Bone marrow (tissue), 2 donors: ENCODE results near the gene LRP1B.

Experiments
- DNase-seq, 2 donors: peaks; one replicate each; lab custom pipeline; 2025; lab: John Stamatoyannopoulos, UW

The LRP1B gene

GRCh38 chr2:140843186-140843585, 1287.6 kb downstream of the LRP1B start:
- DNase-seq, result no peak

DNA sequence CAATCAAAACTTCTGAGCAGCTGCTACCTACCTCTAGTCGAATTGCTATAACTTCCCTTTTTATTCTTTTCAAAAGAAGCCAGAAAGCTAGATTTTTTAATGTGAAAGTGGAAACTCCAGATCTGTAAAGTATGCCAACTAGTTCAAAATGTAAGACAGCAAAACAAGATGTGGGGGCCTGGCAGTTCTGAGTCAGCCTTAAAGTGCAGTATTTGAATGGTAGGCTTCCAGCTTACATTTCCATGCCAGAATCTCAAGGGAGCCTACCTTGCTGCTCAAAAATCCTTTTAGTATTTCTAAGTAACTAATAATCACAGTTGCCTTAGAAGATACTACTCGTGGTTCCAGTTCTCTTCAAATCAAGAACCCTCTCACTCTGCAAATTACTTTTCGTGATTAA, 1288.7 kb downstream of the LRP1B start:
- no peak for DNase-seq

GRCh38 chr2:140841141-140841540, 1289.7 kb downstream of the LRP1B start:
- DNase-seq, result no peak

- DNase-seq, result no peak
Observed at GRCh38 chr2:140836826-140837225, 1294.0 kb downstream of the LRP1B start.

DNA sequence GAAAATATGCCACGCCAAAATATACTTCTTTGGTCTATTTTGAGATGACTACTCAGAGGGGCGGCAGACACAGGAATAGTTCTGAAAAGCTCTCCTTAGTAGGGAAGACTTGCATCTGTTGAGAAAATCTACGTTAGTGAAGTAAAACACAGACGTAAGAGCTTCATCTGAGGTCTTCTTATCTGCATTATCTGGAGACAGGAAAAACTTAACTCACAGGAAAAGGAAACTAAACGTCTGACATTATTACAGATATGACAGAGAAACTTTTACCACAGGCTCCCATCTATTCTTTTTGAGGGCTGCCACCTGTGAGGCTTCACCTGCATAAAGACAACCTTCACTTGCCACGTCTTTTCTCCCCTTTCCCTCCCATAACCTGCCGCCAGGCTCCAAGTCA, 1295.7 kb downstream of the LRP1B start:
- no peak for DNase-seq

- DNase-seq, result no peak
Observed at GRCh38 chr2:140814141-140814540, 1316.7 kb downstream of the LRP1B start.

GRCh38 chr2:140808820-140809219, 1322.0 kb downstream of the LRP1B start:
- no peak for DNase-seq

GRCh38 chr2:140808211-140808610, 1322.6 kb downstream of the LRP1B start:
- DNase-seq, result no peak

GRCh38 chr2:140804700-140805260, 1326.0 kb downstream of the LRP1B start:
- DNase-seq, result no peak

DNA sequence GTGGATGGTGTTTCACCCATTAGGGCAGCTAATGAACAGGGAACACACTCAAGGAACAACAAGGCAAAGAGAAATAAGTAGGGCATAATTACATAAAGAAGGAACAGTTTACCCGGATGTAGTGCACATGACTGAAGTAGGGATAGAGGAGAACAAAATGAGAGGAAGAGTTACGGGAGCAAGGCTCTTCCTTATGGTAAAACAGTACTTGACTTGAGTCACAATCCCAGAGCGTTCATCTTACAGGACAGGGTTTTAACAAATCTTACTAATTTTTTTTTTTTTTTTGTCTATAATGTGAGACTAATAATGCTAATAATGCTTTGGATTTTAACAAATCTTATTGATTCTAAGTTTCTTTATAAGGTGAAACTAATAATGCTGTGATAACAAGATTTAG, 1329.5 kb downstream of the LRP1B start:
- DNase-seq, result no peak

DNA sequence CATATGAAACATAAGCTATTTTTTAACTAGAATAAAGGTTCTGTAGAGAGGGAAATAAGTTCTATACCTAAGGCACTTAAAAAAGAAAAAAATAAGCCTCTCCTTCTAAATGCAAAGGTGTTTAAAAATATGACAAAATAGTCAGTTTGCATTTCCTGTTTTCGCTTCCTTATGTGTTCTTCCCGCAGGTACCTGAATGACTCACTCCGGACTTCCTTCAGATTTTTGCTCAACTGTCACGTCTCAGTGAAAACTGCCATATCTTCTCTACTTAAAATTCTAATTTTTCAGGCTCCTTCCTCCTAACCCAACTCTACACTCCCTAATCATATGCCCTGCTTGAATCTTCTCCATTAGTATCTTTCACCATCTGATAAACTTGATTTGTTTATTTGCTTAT, 1333.1 kb downstream of the LRP1B start:
- no peak for DNase-seq

DNA sequence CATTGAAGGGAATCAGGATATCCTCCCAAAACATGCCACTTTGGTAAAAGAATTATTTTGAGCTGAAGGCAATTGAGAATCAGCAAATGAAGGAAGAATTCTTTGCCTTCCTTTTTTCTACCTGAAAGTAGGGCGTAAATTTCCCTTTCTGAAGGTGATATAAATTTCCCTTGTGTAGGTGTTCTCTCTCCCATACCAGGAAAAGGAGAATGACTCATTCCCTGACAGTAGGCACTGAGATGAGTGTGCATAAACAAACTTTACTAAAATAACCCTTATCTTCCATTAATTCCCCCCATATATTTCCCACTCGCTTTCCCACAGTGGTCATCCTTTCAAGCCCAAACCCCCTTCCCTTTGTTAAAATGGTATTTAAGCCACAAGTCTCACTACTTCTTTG, 1339.0 kb downstream of the LRP1B start:
- no peak for DNase-seq

DNA sequence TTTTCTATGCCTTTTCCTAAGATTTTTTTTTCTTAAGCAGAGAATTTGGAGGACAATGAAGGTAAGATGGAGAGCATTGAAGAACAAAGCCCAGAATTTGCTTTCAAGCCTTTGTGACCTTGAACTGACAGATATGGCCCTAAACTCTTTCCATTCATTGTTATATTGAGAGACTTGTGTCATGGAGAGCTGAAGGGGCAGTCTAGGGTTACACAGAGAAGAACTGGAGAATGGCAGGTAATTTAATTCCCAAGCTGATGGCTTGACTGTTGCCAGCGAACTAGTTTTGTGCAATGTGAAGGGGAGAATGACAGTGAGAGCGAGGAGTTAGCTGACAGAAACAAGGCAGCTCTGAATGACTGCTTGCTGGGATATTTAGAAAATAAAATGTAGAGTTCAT, 1344.2 kb downstream of the LRP1B start:
- DNase-seq, result no peak

DNA sequence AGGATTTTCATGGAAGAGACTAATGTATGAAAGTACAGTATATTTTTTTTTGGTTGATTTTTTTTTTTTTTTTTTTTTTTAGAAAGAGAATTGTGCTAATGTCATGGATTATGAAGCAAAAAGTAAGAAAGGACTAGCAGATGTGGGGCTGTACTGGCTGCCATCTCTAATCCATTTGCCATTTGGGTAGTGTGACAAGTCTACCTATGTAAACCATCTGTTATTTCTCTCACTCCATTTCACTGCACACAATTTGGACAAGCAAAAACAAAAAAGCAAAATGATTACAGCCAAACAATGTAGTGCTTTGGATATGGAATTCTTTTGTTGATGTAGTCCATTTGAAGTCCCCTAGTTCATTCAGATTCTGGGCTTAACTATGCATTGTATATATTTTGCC, 1355.4 kb downstream of the LRP1B start:
- no peak for DNase-seq

DNA sequence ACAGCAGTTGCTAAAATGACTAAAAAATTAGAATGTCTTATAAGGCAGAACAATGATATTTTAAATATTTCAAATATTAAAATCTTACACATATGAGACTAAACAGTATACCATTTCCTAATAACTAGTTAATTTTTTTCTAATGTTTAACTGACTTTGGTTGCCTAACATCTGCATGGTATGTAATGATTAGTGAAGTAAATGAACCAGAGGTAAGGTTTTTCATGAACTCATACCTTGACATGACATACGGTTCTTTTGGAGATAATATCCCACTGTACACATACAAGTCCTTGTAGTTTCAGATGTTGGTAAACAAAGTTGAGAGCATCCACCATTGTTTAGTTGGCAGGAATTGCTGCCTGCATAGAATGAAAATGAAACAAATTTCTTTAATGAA, 1360.2 kb downstream of the LRP1B start:
- no peak for DNase-seq

DNA sequence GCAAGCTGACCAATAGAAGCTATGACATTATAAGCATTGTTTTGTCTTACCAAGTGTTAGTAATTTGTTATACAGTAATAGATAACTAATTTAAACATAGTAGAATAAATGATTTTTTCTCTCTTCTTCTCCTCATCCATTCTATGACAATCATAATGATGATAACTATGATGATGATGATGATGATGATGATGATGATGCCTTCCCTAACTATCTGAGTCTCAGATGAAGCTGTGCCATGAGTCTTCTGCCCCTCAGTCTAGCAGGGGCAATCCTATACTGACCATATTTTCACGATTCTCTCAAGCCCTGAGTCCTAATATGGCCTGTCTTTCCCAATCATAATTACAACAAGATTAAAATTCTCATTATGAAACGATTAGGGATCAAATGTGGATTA, 1369.0 kb downstream of the LRP1B start:
- DNase-seq, result no peak

GRCh38 chr2:140759426-140760156, 1371.2 kb downstream of the LRP1B start:
- no peak for DNase-seq

DNA sequence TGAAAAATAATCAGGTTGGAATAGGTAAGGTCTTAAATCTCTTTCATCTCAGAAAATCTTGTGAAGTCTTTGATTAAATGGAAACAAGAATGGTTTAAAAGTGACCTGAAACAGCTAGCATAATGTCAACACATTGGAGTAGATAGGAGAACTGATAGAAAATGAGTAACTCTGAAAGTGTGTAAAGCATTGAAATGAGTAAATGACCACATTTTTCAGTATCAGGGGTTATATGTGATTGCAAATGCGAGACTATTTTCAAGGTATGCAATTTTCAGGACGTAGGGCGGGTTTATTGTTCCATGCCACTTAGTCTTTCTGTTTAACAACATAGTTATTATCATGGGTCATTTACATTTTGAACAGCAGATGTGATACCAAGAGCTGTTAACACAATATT, 1383.2 kb downstream of the LRP1B start:
- DNase-seq, result no peak

DNA sequence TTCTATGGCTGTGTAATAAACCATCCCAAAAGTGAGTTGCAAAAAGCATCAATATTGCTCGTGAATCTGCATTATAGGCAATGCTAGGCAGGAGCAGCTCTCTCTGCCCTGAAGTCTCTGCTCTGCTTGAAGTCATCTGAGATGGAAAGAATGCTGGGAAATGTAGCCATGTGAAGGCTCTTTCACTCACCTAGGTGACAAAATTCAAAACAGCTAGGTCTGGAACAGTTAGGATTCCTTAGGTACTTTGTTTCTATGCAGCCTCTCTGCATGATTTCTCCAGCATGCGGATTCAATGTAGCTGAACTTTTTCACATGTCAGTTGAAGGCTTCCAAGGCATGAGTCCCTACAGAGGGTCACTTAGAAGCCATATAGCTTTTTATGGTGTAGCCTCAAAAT, 1383.7 kb downstream of the LRP1B start:
- DNase-seq, result no peak

DNA sequence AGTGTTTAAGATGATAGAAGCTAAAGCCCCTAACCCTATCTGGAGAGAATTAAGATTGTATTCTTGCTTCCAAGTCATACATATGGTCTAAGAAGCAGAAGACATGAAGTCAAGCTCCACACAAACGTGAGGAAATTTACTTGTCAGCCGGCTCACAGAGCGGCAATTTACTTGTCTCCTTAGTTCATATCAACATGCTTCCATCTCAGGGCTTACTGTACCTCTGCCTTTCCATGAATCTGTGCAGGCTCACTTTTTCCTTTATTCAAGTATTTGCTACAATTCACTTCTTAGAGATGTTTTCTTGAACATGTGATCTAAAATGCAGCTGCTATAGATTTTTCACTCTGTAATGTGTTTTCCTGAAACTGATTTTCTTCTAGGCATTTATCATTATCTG, 1386.4 kb downstream of the LRP1B start:
- DNase-seq, result no peak

- no peak for DNase-seq
Observed at GRCh38 chr2:140737006-140737405, 1393.8 kb downstream of the LRP1B start.

DNA sequence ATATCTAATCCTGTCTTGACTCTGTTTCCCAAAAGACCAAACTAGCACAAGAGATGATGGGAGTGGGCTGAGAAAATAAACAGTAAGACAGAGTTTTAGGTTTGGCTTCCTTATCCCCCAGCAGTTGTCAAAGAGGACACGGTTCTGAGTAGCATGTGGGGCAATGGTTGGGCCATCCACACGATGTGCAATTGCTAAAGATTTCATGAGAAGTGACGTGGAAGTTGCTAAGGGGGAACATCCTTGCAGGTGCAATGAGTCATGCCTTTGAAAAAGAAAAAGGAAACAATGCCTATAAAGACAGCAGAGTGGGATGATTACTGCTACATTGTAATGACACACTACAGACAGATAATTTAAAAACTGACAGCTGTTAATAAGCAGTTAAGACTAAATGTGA, 1395.8 kb downstream of the LRP1B start:
- DNase-seq, result no peak

DNA sequence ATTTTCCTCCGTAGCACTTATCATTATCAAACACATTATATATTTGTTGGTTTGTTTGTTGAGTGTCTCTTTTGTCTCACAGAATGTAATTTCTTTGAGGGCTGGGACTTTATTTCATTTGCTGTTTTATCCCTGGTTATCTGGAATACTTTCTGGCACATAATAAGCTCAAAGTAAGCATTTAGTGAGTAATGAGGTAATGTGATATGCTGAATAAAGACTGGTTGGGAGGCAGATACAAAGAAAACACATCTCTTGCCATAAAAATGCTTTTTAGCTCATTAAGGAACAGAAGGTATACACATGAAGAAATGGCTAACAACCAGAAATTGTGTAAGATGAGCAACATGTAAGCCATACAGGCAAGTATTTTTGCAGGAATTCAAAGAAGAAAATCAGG, 1411.8 kb downstream of the LRP1B start:
- no peak for DNase-seq

GRCh38 chr2:140717481-140717880, 1413.3 kb downstream of the LRP1B start:
- no peak for DNase-seq
